ENCODE measurements around the gene ITGB1BP1. TPM values are rescaled to one million over a fixed set of nuclear protein-coding genes. Genes with fewer than 3 reads are reported as not detected.
A peak's percentile ranks its signal among the peaks of the same experiment; 100 is the strongest.

Gene ITGB1BP1
- total and polyA plus RNA-seq, 2 of the 13 experiments (the other 11 are each of a cell fraction or from before 2014, with no cell fraction given) = 106 to 108 TPM

DNA sequence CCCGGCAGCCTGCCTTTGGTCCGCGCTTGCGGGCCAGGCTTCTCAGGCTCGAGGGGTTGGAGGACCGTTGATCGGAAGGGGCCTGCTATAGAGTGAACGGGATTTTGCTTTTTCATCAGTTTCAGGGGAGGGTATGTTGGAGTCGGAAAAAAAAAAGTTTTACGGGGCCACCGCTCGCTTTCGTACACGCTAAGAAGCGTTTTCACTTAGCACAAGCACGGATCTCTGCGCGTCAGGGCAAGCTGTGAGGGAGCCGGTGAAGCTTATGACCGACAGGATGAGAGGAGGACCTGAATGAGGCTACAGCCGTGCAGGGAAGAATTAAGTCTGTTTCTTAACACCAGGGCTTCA lies 569 bp upstream of the ITGB1BP1 start (continued):
- TF ChIP-seq ZBTB39 (CRISPR knock-in tag; IDR thresholded peaks at IDR 0.05) (no peak), ZBTB21 (CRISPR knock-in tag; IDR thresholded peaks at IDR 0.05) (no peak), ZSCAN22 (CRISPR knock-in tag; IDR thresholded peaks at IDR 0.05) (no peak), ZC3H4 (CRISPR knock-in tag; IDR thresholded peaks at IDR 0.05; ENCODE audit: borderline replicate concordance) (no peak), ZNF17 (CRISPR knock-in tag; IDR thresholded peaks at IDR 0.05) (no peak), ZNF333 (CRISPR knock-in tag; IDR thresholded peaks at IDR 0.05; ENCODE audit: borderline replicate concordance) (no peak), ZNF598 (CRISPR knock-in tag; IDR thresholded peaks at IDR 0.05; ENCODE audit: borderline replicate concordance) (no peak), CENPT (CRISPR knock-in tag; IDR thresholded peaks at IDR 0.05; ENCODE audit: low read depth) (no peak), FOXO1 (CRISPR knock-in tag; IDR thresholded peaks at IDR 0.05) (no peak), ASH2L (IDR thresholded peaks at IDR 0.05; ENCODE audit: insufficient read length, low read depth, low read length) (peak; percentile 84), E2F1 (CRISPR knock-in tag; IDR thresholded peaks at IDR 0.05) (no peak), CREB1 (IDR thresholded peaks at IDR 0.05) (no peak), CREB1 (CRISPR knock-in tag; IDR thresholded peaks at IDR 0.05) (no peak), PATZ1 (CRISPR knock-in tag; IDR thresholded peaks at IDR 0.05) (no peak)
- TF ChIP-seq, protein P1, sequence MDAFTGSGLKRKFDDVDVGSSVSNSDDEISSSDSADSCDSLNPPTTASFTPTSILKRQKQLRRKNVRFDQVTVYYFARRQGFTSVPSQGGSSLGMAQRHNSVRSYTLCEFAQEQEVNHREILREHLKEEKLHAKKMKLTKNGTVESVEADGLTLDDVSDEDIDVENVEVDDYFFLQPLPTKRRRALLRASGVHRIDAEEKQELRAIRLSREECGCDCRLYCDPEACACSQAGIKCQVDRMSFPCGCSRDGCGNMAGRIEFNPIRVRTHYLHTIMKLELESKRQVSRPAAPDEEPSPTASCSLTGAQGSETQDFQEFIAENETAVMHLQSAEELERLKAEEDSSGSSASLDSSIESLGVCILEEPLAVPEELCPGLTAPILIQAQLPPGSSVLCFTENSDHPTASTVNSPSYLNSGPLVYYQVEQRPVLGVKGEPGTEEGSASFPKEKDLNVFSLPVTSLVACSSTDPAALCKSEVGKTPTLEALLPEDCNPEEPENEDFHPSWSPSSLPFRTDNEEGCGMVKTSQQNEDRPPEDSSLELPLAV (CRISPR knock-in tag; conservative IDR thresholded peaks at IDR 0.05; ENCODE audit: low read depth) = 0 out of 2 replicates have a peak, but pooled peaks have one; percentile 14
- TF ChIP-seq, protein P2, sequence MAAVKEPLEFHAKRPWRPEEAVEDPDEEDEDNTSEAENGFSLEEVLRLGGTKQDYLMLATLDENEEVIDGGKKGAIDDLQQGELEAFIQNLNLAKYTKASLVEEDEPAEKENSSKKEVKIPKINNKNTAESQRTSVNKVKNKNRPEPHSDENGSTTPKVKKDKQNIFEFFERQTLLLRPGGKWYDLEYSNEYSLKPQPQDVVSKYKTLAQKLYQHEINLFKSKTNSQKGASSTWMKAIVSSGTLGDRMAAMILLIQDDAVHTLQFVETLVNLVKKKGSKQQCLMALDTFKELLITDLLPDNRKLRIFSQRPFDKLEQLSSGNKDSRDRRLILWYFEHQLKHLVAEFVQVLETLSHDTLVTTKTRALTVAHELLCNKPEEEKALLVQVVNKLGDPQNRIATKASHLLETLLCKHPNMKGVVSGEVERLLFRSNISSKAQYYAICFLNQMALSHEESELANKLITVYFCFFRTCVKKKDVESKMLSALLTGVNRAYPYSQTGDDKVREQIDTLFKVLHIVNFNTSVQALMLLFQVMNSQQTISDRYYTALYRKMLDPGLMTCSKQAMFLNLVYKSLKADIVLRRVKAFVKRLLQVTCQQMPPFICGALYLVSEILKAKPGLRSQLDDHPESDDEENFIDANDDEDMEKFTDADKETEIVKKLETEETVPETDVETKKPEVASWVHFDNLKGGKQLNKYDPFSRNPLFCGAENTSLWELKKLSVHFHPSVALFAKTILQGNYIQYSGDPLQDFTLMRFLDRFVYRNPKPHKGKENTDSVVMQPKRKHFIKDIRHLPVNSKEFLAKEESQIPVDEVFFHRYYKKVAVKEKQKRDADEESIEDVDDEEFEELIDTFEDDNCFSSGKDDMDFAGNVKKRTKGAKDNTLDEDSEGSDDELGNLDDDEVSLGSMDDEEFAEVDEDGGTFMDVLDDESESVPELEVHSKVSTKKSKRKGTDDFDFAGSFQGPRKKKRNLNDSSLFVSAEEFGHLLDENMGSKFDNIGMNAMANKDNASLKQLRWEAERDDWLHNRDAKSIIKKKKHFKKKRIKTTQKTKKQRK (IDR thresholded peaks at IDR 0.05; ENCODE audit: low read length) = no peak
- TF ChIP-seq, protein P3, sequence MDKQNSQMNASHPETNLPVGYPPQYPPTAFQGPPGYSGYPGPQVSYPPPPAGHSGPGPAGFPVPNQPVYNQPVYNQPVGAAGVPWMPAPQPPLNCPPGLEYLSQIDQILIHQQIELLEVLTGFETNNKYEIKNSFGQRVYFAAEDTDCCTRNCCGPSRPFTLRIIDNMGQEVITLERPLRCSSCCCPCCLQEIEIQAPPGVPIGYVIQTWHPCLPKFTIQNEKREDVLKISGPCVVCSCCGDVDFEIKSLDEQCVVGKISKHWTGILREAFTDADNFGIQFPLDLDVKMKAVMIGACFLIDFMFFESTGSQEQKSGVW (CRISPR knock-in tag; IDR thresholded peaks at IDR 0.05; ENCODE audit: borderline replicate concordance) = no peak

Data from HepG2 (cell line).